ENCODE measurements around the gene KIF25.

KIF25 gene

DNA sequence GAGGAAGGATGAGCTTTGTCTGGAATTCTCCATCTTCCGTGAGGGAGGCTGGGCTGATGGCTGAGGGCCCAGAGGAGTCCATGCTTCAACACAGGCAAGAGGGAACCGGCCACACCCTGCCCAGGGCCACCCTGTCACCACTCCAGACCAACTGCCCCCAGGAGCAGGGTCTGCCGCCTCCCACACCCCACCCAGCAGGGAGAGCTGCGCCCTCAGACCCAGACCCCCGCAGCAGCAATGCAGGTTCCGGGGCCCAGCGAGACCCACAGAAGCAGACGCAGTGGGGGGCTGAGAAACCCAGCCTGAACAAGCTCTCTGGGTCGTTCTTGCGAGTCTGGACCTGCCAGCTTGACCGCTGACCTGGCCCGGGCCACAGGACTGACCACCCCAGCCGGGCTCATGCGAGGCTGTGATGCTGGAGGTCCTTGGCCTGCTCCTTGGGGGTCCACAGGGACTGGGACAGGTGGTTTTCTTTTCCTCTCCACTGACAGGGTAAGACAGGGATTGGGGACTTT is 56.5 kb downstream of the KIF25 start:
- FAIRE-seq = no peak
- TF ChIP-seq, protein P1, sequence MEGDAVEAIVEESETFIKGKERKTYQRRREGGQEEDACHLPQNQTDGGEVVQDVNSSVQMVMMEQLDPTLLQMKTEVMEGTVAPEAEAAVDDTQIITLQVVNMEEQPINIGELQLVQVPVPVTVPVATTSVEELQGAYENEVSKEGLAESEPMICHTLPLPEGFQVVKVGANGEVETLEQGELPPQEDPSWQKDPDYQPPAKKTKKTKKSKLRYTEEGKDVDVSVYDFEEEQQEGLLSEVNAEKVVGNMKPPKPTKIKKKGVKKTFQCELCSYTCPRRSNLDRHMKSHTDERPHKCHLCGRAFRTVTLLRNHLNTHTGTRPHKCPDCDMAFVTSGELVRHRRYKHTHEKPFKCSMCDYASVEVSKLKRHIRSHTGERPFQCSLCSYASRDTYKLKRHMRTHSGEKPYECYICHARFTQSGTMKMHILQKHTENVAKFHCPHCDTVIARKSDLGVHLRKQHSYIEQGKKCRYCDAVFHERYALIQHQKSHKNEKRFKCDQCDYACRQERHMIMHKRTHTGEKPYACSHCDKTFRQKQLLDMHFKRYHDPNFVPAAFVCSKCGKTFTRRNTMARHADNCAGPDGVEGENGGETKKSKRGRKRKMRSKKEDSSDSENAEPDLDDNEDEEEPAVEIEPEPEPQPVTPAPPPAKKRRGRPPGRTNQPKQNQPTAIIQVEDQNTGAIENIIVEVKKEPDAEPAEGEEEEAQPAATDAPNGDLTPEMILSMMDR (IDR thresholded peaks at IDR 0.05; ENCODE audit: insufficient read depth, missing control alignments) = no peak
- no peak for DNase-seq (ENCODE audit: insufficient read length, low spot score)

DNA sequence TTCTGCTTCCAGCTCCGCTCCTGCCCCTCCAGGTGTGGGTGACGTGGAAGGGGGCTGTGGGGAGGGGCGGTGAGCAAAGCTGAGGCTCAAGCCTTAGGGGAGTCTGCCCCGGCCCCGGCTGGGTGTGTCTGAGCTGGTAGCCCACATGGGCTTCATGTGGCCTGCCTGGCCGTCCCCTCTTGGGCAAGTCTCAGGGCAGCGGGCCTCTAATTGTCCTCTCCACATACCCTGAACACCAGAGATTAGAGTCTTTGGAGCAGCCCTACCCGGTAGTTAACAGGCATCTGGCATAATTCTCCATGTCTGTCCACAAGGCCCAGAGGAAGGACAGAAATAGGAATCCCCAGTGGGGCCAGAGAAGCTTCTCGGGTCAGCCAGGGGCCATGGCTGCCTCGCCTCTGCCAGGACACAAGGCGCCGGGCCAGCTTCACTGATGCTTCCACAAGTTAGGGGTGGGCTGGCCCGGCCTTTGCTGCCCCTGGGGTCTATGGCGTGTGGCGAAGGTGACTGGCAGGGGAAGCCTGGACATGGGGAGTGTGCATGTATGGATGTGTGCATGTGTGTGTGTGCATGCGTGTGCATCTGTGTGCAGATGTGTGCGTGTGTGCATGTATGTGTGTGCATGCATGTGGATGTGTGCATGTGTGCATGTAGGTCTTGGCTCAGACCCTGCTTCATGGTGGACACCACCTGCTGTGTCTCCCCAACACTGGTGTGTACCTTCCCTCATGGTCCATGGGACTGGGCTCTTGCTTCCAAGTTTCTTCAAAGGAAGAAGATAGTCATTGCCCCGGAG is 57.5 kb downstream of the KIF25 start:
- DNase-seq (ENCODE audit: insufficient read length, low spot score) (no peak), FAIRE-seq (no peak)
- TF ChIP-seq, protein P1 (IDR thresholded peaks at IDR 0.05; ENCODE audit: insufficient read depth, missing control alignments) = no peak

DNA sequence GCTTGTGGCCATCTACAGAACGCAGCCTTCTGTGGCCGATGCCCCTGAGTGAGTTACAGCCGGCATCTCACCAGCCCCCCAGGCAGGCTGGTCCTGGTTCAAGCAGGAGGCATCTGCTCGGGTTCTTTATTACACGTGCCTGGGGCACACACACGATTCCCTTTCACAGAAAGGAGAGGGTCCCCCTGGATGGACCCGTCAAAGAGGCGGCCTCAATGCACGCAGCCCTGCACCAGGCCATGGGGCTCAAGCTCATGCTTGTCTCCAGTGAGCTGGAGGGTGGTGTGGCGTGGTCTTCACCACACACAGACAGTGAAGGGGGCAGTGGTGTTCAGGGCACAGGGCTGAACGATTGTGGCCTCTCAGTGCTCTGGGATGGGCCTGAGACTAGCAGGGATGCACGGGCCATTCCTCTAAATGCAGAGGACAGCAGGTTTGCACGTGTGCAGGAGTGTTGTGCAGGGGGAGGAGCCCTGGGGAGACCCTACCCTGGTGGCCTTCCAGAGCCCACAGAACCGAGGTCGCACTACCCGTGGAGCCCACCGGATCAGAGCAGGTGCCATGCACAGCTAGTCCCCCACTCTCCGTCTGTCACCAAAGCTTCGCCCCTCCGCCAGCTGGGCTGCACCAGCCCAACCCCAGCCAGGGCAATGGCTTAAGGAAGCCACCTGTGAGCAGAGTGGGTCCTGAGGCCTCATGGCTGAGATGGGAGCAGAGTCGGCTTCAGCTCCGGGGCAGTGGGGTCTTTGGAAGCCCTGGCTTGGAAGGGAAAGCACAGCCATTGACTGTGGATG is 58.4 kb downstream of the KIF25 start:
- no peak for DNase-seq (ENCODE audit: insufficient read length, low spot score)
- FAIRE-seq = no peak
- TF ChIP-seq, protein P1 (IDR thresholded peaks at IDR 0.05; ENCODE audit: insufficient read depth, missing control alignments) = no peak

DNA sequence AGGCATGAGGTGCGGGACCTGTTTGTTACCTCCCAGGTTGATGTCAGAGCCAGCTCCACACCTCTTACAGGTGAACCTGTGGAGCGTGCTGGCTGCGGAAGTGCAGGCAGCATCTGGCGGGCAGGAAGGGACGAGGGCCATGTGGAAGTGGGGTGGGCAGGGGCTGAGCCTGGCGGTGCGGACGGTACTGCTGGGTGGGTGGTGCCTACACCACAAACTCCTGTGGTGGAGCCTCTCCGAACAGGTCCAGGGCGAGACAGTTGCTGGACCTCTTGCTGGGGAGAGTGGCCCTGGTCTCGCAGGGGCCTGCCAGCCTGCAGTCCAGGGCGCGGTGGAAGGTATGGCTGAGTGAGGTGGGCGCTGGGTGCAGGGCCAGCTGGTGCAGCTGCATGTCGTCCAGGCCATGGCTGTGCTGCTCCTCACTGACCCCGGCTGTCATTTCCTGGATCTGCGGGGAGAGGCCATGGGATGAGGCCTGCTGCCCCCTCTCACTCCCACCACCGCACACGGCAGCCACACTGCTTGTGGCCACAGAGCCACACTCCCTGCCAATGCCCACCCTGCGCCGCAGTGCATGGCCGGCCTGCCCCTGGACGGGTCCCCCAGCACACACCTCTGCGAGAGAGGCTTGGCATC is 59.5 kb downstream of the KIF25 start:
- no peak for FAIRE-seq
- no peak for DNase-seq (ENCODE audit: insufficient read length, low spot score)
- TF ChIP-seq, protein P1 (IDR thresholded peaks at IDR 0.05; ENCODE audit: insufficient read depth, missing control alignments) = no peak

DNA sequence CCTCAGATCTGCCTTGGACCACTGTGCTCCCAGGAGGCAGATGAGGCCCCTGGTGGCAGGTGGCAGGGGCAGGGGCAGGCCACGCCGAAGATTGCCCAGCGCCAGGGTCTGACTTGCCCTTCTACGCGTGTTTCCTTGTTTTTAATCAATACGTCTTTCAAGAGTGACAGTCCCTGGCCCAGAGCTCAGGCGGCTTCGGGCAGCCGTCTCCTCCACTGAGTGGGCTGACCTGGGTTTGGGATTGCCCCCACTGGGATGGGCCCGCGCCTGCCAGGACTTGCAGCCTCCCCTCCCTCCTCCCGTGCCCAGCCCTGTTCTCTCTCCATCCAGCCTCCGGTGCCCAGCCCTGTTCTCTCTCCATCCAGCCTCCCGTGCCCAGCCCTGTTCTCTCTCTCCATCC is 60.4 kb downstream of the KIF25 start:
- FAIRE-seq = no peak

DNA sequence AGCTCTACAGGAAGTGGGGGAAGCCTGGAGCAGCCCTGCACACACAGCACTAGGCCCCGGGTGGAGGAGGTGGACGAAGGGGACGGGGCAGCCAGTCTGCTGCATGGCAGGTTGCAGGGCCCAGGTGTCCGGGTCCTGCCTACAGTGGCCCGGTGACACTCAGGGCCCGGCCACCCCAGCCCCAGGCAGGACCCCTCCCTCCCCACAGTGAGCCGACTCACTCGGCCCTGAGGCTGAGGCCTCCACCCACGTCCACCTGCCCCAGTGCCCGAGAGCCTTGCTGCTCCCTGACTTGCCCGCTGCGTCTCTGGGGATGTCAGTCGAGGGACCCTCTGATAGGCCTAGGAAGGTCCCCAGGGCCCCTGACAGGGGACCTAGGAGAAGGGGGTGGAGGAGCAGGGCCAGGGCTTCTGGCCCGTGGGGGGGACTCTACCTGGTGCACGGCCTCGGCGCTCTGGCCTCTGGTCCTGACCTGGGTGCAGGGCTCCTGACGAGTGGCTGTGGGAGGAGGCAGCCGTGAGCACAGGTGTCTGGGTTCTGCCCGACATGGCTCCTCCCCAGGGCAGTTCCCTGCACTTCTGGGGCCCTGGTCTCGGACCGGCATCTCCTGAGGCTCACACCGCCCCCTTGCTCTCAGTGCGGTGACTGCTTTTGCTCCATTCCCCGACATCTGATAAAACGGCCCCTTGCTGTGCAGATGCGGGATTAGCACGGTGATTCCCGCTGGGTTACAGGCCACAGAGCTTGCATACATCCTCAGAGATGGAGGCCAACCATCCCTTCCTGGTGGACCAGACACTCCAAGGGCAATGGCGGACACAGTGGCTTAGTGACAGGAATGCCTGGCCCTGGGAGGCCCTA is 61.5 kb downstream of the KIF25 start:
- TF ChIP-seq, protein P1 (IDR thresholded peaks at IDR 0.05; ENCODE audit: insufficient read depth, missing control alignments) = no peak
- DNase-seq (ENCODE audit: insufficient read length, low spot score) (no peak), FAIRE-seq (no peak)

More for the DNA sequence above, 60.4 kb downstream of the KIF25 start:
- no peak for DNase-seq (ENCODE audit: insufficient read length, low spot score)
- TF ChIP-seq, protein P1 (IDR thresholded peaks at IDR 0.05; ENCODE audit: insufficient read depth, missing control alignments) = no peak
